Measurements from ENCODE around the gene ATP5ME. TPM values are rescaled to one million over a fixed set of nuclear protein-coding genes. Genes with fewer than 3 reads are reported as not detected.

The ATP5ME gene
- total and polyA plus RNA-seq, 2 of the 13 experiments (the other 11 are each of a cell fraction or from before 2014, with no cell fraction given): 305 to 753 TPM

DNA sequence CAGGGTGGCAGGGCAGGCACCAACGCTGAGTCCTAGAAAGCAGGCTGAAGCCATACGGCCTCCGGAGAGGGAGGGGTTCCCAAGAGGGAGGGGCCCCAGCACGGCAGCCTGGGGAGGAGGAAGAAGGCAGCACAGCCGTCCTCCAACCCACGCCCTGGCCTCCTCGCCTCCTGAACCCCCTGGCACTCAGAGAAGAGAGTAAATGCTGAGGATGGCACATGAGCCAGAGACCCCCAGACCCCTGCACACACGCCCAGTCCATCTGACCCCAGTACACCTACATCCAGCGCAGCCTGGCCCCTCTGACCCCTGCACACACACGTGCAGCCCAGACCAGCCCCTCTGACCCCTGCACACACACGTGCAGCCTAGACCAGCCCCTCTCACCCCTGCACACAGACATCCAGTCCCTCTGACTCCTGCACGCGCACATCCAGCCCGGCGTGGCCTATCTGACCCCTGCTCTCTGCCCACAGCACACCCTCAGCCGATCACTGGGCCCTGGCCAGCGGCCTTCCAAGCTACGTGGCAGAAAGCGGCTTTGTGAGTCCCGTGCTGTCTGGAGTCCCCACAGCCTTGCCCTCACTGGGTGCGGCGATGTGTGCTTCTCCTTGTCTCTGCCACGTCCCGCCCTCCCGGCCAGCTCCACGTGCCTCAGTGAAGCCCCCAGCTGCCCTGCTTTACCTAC, 18.5 kb downstream of the ATP5ME start (continued):
- TF ChIP-seq, protein P1, sequence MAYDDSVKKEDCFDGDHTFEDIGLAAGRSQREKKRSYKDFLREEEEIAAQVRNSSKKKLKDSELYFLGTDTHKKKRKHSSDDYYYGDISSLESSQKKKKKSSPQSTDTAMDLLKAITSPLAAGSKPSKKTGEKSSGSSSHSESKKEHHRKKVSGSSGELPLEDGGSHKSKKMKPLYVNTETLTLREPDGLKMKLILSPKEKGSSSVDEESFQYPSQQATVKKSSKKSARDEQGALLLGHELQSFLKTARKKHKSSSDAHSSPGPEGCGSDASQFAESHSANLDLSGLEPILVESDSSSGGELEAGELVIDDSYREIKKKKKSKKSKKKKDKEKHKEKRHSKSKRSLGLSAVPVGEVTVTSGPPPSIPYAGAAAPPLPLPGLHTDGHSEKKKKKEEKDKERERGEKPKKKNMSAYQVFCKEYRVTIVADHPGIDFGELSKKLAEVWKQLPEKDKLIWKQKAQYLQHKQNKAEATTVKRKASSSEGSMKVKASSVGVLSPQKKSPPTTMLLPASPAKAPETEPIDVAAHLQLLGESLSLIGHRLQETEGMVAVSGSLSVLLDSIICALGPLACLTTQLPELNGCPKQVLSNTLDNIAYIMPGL (CRISPR knock-in tag; IDR thresholded peaks at IDR 0.05; ENCODE audit: borderline replicate concordance in 1 of 2, low read depth in 1 of 2): no peak
- TF ChIP-seq RARA (CRISPR knock-in tag; IDR thresholded peaks at IDR 0.05) (peak; percentile 54), ZFY (CRISPR knock-in tag; IDR thresholded peaks at IDR 0.05) (peak; percentile 13; the same call in 1 of the 2 replicates), ZNF451 (CRISPR knock-in tag; IDR thresholded peaks at IDR 0.05) (0 out of 2 replicates have a peak, but pooled peaks have one; percentile 44), SMC3 (IDR thresholded peaks at IDR 0.05; ENCODE audit: low read length) (no peak), HDAC2 (CRISPR knock-in tag; IDR thresholded peaks at IDR 0.05) (peak; percentile 25; the same call in 1 of the 2 replicates), EP300 (IDR thresholded peaks at IDR 0.05; ENCODE audit: low read depth in 2 of 2, low read length in 2 of 2) (no peak), EP300 (CRISPR knock-in tag; IDR thresholded peaks at IDR 0.05; ENCODE audit: borderline replicate concordance) (no peak), NONO (IDR thresholded peaks at IDR 0.05) (no peak), NONO (CRISPR knock-in tag; conservative IDR thresholded peaks at IDR 0.05) (0 out of 2 replicates have a peak, but pooled peaks have one; percentile 20), ZSCAN21 (CRISPR knock-in tag; IDR thresholded peaks at IDR 0.05; ENCODE audit: borderline replicate concordance) (0 out of 2 replicates have a peak, but pooled peaks have one; percentile 49), MTA1 (CRISPR knock-in tag; IDR thresholded peaks at IDR 0.05; ENCODE audit: borderline replicate concordance) (0 out of 2 replicates have a peak, but pooled peaks have one; percentile 39), ZSCAN25 (CRISPR knock-in tag; IDR thresholded peaks at IDR 0.05) (peak; percentile 99)
- TF ChIP-seq, protein P2, sequence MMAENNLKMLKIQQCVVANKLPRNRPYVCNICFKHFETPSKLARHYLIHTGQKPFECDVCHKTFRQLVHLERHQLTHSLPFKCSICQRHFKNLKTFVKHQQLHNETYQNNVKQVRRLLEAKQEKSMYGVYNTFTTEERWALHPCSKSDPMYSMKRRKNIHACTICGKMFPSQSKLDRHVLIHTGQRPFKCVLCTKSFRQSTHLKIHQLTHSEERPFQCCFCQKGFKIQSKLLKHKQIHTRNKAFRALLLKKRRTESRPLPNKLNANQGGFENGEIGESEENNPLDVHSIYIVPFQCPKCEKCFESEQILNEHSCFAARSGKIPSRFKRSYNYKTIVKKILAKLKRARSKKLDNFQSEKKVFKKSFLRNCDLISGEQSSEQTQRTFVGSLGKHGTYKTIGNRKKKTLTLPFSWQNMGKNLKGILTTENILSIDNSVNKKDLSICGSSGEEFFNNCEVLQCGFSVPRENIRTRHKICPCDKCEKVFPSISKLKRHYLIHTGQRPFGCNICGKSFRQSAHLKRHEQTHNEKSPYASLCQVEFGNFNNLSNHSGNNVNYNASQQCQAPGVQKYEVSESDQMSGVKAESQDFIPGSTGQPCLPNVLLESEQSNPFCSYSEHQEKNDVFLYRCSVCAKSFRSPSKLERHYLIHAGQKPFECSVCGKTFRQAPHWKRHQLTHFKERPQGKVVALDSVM (CRISPR knock-in tag; IDR thresholded peaks at IDR 0.05): peak; percentile 68
- TF ChIP-seq, protein P3, sequence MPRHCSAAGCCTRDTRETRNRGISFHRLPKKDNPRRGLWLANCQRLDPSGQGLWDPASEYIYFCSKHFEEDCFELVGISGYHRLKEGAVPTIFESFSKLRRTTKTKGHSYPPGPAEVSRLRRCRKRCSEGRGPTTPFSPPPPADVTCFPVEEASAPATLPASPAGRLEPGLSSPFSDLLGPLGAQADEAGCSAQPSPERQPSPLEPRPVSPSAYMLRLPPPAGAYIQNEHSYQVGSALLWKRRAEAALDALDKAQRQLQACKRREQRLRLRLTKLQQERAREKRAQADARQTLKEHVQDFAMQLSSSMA (CRISPR knock-in tag; IDR thresholded peaks at IDR 0.05): no peak
- TF ChIP-seq, protein P4, sequence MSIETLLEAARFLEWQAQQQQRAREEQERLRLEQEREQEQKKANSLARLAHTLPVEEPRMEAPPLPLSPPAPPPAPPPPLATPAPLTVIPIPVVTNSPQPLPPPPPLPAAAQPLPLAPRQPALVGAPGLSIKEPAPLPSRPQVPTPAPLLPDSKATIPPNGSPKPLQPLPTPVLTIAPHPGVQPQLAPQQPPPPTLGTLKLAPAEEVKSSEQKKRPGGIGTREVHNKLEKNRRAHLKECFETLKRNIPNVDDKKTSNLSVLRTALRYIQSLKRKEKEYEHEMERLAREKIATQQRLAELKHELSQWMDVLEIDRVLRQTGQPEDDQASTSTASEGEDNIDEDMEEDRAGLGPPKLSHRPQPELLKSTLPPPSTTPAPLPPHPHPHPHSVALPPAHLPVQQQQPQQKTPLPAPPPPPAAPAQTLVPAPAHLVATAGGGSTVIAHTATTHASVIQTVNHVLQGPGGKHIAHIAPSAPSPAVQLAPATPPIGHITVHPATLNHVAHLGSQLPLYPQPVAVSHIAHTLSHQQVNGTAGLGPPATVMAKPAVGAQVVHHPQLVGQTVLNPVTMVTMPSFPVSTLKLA (IDR thresholded peaks at IDR 0.05): peak; percentile 65
- TF ChIP-seq, protein P5, sequence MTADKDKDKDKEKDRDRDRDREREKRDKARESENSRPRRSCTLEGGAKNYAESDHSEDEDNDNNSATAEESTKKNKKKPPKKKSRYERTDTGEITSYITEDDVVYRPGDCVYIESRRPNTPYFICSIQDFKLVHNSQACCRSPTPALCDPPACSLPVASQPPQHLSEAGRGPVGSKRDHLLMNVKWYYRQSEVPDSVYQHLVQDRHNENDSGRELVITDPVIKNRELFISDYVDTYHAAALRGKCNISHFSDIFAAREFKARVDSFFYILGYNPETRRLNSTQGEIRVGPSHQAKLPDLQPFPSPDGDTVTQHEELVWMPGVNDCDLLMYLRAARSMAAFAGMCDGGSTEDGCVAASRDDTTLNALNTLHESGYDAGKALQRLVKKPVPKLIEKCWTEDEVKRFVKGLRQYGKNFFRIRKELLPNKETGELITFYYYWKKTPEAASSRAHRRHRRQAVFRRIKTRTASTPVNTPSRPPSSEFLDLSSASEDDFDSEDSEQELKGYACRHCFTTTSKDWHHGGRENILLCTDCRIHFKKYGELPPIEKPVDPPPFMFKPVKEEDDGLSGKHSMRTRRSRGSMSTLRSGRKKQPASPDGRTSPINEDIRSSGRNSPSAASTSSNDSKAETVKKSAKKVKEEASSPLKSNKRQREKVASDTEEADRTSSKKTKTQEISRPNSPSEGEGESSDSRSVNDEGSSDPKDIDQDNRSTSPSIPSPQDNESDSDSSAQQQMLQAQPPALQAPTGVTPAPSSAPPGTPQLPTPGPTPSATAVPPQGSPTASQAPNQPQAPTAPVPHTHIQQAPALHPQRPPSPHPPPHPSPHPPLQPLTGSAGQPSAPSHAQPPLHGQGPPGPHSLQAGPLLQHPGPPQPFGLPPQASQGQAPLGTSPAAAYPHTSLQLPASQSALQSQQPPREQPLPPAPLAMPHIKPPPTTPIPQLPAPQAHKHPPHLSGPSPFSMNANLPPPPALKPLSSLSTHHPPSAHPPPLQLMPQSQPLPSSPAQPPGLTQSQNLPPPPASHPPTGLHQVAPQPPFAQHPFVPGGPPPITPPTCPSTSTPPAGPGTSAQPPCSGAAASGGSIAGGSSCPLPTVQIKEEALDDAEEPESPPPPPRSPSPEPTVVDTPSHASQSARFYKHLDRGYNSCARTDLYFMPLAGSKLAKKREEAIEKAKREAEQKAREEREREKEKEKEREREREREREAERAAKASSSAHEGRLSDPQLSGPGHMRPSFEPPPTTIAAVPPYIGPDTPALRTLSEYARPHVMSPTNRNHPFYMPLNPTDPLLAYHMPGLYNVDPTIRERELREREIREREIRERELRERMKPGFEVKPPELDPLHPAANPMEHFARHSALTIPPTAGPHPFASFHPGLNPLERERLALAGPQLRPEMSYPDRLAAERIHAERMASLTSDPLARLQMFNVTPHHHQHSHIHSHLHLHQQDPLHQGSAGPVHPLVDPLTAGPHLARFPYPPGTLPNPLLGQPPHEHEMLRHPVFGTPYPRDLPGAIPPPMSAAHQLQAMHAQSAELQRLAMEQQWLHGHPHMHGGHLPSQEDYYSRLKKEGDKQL (CRISPR knock-in tag; IDR thresholded peaks at IDR 0.05; ENCODE audit: low read depth): no peak

All from HepG2 (cell line).